Measurements from ENCODE around the gene PTPN4. TPM values are rescaled to one million over a fixed set of nuclear protein-coding genes. Genes with fewer than 3 reads are reported as not detected.

Gene PTPN4
- total and polyA plus RNA-seq, 2 donors (not counting 3 experiments of a cell fraction or from before 2014, with no cell fraction given): 6.8 to 29.6 TPM

GRCh38 chr2:119849838-119850565 is 90.3 kb downstream of the PTPN4 start:
- FAIRE-seq (no peak), DNase-seq (ENCODE audit: low read depth, low spot score) (no peak)
- no TSS peak for BruUV-seq (replicated peaks)
- H3K27ac ChIP-seq (ENCODE audit: insufficient read depth, low read depth, low read length): no peak overlapping the region
- no peaks in the 10 kb centered on the region for H3K9me3 ChIP-seq (replicated peaks; ENCODE audit: control insufficient read depth, insufficient read depth, low read length)
- no peak for TF ChIP-seq FOS (IDR thresholded peaks at IDR 0.05; ENCODE audit: borderline replicate concordance, insufficient read depth, low read length)
- TF ChIP-seq MYC (IDR thresholded peaks at IDR 0.05; ENCODE audit: low read depth, low read length): no peak
- TF ChIP-seq GATA2 (IDR thresholded peaks at IDR 0.05; ENCODE audit: insufficient read depth, insufficient read length, low read depth, low read length): no peak
- no peak for TF ChIP-seq EZH2 (IDR thresholded peaks at IDR 0.05; ENCODE audit: borderline replicate concordance, low read depth, low read length, severe bottlenecking)
- TF ChIP-seq MAX (IDR thresholded peaks at IDR 0.05; ENCODE audit: insufficient read depth, insufficient read length): no peak
- TF ChIP-seq POLR2AphosphoS5 (IDR thresholded peaks at IDR 0.05; ENCODE audit: insufficient read depth, low read depth, low read length): no peak
- no peak for TF ChIP-seq JUN (IDR thresholded peaks at IDR 0.05; ENCODE audit: borderline replicate concordance, insufficient read depth, insufficient read length, low read depth)
- TF ChIP-seq POLR2A (IDR thresholded peaks at IDR 0.05; ENCODE audit: low read depth, low read length): no peak
- TF ChIP-seq CTCF (IDR thresholded peaks at IDR 0.05; ENCODE audit: extremely low read depth in 1 of 2, insufficient read depth in 1 of 2, low read depth in 1 of 2, low read length in 2 of 2): no peak
- H3K9ac ChIP-seq (replicated peaks; ENCODE audit: extremely low read depth, insufficient read depth, low read length): no peak overlapping the region
- no peaks in the 10 kb centered on the region for H3K27me3 ChIP-seq (ENCODE audit: control insufficient read depth in 2 of 2, insufficient read depth in 2 of 2, low read length in 2 of 2)
- peaks cover 3% of the 10 kb centered on the region for H4K20me1 ChIP-seq (replicated peaks; ENCODE audit: control insufficient read depth, extremely low read depth, insufficient read depth, low read length)
- no peak overlapping the region for H3K4me3 ChIP-seq (replicated peaks in 1 of 3; ENCODE audit: insufficient read depth in 1 of 3, low read depth in 1 of 3, low read length in 3 of 3)
- H2AFZ ChIP-seq (ENCODE audit: low read depth, low read length): no peak overlapping the region
- dilution Hi-C loops (cut with MboI; ENCODE audit: extremely low pct_ligation_motif_present, low sequenced_read_pairs) (no loop called here), intact Hi-C loops (cut with micrococcal nuclease) (no loop called here)
- no peaks in the 10 kb centered on the region for H3K36me3 ChIP-seq (ENCODE audit: control insufficient read depth in 2 of 2, extremely low read depth in 1 of 2, insufficient read depth in 2 of 2, low read length in 2 of 2)
- no peaks in the 10 kb centered on the region for H3K9me1 ChIP-seq (replicated peaks; ENCODE audit: control insufficient read depth, extremely low read depth, insufficient read depth, low read length)
- CTCF ChIA-PET: no interaction called here
- H3K4me2 ChIP-seq (ENCODE audit: insufficient read depth, low read length): no peak overlapping the region
- no peaks in the 10 kb centered on the region for H3K4me1 ChIP-seq (ENCODE audit: control insufficient read depth, extremely low read depth, insufficient read depth, low read length)
- POLR2A ChIA-PET: no interaction called here
- H3K79me2 ChIP-seq (ENCODE audit: control insufficient read depth, insufficient read depth, low read length): peaks cover 3% of the 10 kb centered on the region
